GM19395 (cell line): ENCODE results near the gene DENND1A.

ENCODE experiments used
- ATAC-seq: cut with Tn5 transposase; IDR thresholded peaks from one replicate; pipeline ENCODE4 v1.9.1; 2021; ENCODE audit warnings: mild to moderate bottlenecking, moderate library complexity; ENCODE audit not compliant: unreplicated experiment

Gene DENND1A

DNA sequence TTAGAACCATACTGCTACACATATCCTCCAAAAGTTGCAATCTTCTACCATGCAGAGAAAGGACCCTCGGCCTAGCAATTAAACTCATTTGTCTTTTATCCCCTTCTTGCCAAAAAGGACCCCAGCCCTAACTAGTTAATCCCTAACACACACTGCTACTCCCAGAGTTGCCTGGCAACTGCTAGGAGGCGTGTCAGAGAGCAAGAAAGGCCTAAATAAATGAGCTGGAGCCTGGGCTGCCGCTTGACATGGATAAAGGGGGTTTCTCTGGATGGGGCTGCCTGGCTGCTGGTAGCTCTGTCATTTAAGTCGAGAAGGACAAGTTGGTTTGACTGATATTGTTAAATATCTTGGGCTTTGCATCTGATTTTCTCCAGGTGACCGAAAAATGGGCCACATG, 379.1 kb downstream of the DENND1A start:
- no peak for ATAC-seq

DNA sequence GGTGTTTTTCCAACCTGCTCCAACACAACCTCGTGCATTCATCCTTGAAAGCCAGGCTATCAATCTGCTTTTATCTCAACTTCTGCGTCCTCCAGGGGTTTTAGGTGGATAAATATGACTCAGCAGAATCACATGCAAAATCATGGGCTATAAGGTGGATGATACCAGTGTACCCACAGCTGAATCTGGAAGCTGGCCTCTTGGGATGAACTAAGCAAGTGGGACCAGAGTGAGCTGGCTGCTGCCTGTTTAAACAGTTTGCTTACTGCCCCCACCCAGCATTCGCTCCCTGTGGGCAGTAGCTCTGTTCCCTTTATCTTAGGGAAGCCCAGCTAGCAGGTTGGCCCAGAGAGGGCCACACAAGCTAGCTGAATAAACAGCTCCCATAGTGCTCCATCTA, 379.9 kb downstream of the DENND1A start:
- ATAC-seq: no peak

DNA sequence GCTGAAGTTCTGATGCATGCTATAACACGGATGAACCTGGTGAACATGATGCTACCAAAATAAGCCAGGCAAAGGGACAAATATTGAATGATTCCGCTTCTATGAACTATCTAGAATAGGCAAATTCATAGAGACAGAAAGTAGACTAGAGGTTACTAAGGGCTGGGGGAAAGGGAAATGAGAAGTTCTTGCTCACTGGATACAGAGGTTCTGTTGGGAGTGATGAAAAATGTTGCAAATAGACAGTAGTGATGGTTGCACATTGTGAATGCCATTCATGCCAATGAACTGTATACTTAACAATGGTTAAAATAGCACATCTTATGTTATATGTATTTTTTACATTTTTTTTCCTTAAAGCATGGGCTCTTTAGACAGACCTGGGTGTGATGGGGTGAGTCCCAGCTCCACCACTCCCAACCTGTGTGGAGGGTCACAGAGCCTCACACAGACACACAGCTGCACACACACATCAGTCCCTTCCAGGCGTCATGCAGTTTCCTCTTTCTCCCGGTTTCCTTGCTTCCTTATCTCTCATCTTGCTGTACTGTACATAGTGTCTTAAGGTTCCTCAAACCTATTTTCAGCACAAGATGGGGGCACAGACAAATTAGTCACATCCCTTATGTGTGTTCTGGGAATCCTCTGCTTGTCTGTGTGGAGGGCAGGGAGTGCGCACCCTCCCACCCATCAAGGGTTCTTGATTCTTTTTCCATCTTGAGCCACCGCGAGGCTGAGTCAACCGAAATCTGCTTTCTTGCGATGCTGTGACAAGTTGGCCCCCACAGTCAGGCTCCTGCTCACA, 381.0 kb downstream of the DENND1A start:
- no peak for ATAC-seq

DNA sequence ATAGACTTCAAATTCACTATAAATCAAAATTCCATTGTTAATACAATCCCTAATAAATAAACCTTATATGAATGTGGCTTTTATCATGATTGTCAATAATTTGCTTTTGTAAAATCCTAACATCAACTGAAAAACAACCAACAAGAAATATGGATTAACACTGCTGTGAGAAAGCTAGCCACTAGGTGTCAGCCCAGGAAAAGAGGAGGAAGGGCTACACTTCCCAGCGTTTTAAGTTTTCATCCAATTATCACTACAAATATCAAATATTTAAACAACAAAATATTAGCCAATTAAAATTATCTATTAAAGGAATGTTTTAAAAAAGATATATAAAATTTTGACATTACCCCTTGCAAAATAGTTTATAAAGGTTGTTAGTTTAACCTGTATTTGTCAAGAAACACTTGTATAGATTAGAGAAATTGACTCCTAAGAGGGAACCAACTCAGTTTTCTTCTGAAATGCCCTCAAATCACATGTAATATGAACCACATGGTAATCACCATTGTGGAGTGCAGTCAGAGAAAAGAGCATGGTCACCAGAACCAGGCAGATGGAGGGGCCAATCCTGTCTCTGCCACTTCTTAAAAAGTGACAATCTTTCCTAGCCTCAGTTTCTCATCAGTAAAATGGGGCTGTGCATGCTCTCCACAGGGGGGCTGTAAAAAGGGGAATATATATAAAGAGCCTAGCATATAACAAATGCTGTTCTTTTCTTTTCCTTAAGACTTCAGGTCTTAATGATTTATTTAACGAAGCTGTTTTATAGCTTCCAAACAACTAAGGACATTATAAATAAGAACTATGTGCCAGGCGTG, 385.7 kb downstream of the DENND1A start:
- no peak for ATAC-seq

DNA sequence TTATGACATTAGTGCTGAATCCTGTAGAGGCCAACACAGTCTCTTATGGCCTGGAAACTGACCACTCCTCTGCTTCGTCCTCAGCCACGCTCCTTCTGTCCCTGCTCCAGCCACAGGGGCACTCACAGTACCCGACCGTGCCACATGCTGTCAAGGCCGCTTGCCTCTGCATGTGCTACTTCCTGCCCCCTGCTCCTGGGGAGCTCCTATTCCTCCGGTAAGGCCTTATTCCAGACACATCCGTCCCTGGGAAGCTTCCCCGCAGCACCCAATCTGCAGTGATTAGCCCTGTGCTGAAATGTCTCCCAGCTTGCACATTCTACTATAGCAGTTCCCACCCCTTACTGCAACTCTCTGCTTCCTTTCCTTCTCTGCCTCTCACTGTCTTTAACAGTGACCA, 386.4 kb downstream of the DENND1A start:
- ATAC-seq: no peak

DNA sequence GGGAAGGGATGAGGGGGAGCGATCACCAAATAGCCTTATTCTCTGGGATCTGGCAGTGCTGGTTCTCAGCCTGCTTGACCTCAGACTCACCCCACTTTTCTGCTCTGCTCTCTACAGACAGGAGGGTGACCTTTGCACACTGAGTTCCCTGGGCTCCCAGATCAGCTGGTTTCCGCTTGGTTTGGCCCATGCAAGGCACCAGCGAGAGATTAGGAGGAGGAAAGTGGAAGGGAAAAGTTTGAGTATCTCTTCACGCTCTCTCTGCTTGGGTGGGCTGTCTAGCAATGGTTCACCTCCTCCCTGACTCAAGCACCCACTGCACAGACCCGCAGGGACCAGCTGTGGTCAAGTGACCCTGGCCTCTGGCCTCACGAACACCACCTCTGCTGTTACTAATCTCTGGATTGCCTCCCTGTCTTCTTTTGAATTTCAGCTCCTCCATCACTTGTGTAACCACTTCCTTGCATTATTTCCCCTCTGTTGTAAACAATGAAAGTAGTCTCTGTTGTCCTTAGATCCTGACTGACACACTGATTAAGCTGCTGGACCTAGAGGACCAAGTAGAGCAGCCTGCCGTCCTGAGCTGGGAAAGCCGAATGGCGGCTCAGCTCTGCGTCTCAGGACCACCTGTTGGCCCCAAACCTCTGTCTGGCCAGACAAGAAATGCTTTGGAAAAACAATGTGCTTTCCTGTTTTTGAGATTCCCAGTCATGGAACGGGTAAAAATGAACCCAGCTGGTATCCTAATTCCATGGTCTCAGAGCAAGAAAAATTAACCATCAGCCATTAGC, 387.3 kb downstream of the DENND1A start:
- no peak for ATAC-seq

DNA sequence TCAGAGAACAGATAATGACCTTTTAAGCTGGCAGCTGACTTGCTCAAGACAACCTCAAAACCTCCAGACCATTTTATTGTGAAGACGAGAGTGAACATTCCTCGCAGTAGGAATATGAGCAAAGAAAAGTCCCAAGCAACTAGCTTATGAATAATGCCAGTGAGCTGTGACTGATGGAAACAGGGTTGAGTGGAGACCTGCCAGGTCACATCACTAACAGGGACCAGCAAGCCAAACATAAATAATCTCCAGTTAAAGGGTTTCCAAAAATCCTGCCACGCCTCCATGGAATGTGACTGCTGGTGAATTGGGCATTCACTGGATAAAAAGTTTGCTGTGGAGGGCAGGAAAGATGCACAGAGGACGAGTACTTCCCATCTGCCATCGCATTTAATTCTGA, 388.5 kb downstream of the DENND1A start:
- ATAC-seq: no peak

DNA sequence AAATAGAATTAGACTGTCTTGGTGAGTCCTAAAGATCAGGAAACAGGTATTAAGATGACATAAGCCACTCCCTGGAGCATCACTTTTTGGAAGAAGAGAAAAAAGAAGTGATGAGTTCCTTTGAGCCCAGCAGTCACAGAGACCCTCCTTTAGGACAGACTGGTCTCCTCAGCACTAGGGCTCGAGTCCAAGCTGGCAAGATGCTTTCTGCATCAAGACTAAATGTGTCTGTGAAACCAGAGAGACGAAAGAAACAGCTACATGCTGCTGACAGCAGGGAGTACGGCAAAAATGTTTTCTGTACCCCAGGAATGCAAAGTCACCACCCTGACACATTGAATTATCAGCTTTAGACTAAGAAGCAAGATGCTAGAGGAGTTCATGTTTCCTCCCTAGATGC, 389.5 kb downstream of the DENND1A start:
- no peak for ATAC-seq

DNA sequence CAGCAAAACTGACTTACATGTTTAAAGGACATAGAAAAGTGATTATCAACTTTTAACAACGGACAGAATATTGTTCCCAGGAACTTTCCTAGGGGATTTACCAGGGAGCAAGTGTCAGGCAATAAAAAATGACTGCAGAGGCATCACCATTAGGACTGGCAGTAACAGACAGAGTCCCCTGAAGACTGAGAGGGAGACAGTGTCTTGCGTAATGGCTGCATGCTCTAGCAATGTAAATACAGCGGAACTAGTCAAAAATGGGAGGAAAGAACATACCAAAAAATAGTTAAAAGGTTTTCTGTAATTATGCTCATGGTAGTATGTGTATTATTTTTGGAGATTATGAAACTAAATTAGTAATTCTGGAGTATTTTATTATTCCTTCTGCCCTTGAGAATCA, 392.1 kb downstream of the DENND1A start:
- ATAC-seq: no peak

DNA sequence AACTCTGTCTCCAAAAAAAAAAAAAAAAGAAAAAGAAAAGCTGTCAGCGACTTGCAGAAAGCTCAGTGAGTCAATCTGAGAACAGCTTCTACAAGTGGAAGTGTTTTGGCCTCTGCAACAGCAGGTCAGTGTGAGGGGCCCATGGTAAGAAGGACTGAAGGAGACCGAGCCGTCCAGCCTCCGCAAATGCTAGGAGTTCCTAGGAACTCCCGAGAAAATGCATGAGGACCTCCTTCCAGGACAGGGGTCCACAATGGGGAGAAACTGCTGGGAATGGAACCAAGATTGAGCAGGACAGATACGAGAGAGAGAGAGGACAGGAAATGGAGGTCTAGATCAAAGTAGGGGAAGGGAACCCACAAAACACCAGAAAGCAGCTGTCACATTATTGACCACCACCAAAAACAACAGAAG, 393.5 kb downstream of the DENND1A start:
- ATAC-seq: peak; percentile 66

DNA sequence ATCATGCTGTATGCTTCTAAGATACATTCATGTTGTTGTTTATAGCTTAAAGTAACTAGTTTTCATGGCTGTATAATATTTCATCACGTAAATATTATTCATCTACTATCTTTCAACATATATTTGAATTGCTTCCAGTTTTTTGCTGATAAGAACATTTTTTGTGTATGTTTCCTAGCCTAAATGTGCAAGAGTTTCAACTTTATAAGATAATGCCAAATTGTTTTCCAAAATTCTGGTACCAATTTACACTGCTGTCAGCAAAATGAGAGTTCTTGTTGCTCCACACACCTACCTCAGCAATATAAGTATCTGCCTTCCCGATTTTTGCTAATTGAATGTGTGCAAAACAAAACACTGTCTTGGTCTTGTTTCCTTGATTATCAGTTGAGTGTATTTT, 395.6 kb downstream of the DENND1A start:
- no peak for ATAC-seq

DNA sequence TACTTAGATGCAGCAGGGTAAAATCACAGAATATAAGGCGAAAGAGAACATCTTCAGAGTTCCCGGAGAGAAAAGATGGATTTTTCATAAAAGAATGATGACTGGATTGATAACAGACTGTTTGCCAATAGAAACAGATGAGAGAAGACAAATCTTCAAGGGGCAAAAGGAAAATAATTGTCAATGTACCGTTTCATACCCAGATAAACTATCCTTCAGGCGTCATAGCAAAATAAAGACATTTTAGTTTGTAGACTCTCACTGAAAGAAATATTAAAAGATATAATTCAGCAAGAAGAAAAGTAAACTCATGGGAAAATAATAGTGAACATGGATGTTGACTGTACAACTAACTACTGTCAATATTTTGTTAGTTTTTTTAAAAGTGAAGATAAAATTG, 399.7 kb downstream of the DENND1A start:
- ATAC-seq: no peak

DNA sequence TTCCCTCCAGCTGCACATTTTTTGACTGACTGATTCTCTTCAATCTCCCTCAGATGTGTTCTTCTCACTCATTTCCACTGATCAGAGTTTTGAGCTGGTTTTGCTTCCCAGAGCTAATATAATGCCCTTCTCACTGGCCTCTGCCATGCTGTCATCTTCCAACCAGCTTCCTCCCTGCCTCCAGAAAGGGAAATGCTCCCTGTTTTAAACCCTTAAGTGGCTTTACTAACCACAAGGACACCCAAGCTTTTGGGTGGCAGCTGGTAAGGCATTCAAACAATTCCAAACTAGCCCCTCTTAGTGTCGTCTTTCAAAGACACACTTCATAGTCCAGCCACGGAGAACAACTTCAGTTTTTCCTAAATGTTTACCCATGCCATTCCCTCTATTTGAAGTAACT, 401.4 kb downstream of the DENND1A start:
- ATAC-seq: no peak

DNA sequence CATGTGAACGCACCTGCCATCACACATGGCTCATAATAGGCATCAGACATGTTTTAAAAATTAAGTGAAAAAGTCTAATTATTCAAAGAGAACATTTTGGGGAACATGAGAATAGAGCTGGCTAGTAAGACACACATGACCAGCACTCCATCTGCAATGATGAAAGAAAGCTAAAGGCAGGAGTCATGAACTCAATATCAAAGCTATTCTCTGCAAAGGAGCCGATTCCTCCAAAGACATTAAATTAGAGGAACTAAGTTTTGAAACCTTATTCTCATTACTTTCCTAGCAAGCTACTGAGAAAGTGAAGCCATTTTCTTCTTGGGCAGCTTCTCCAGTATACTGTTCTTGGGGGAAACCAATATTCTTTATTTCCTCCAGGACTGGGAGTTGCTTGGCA, 401.9 kb downstream of the DENND1A start:
- no peak for ATAC-seq

DNA sequence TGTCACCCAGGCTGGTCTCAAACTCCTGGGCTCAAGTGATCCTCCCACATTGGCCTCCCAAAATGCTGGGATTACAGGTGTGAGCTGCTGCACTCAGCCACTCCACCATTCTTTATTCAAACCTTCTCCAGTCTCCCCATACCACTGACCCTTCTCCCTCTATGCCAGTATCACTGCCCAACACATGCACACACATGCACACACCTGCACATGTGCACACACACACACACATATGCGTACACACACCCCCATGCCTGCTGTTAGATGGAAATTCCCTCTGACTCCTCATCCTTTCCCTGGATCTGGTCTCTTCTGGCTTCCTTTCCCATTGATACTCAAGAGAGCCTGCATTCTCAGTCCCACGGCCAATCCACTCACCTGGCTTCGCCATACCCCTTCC, 404.0 kb downstream of the DENND1A start:
- no peak for ATAC-seq

DNA sequence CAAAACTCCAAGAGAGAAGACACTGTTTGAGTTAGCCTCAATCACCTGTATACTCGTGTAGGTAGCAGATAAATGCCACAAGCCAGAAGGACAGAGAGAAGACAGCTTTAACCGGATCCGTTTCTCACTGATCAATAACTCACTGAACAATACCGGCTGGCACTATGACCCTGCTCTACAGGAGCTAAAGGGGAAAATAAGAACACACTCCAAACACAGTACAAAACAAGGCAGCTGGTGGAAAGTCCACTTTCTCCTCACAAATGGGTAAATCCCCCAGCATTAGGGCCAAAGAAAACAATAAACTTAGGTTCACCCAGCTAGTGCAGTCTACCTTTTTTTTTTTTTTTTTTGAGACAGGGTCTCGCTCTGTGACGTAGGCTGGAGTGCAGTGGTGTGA, 404.5 kb downstream of the DENND1A start:
- no peak for ATAC-seq

DNA sequence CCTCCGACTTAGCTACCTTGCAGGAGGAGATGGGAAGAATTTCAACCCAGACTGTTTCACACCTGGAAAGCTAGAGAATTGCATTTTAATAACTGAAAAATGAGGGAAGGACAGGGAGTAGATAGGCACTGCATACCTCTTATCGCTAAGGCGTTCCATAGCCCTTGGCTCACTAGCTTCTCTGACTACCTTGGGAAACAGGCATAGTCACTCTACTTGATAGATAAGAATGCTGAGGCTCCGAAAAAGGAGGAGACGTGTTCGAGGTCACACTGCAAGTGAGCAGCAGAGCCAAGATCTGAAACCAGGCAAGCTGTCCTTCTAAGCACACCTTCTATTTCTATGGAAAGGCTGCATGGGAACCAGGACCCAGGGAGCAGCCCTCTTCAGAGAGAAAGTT, 405.1 kb downstream of the DENND1A start:
- no peak for ATAC-seq

DNA sequence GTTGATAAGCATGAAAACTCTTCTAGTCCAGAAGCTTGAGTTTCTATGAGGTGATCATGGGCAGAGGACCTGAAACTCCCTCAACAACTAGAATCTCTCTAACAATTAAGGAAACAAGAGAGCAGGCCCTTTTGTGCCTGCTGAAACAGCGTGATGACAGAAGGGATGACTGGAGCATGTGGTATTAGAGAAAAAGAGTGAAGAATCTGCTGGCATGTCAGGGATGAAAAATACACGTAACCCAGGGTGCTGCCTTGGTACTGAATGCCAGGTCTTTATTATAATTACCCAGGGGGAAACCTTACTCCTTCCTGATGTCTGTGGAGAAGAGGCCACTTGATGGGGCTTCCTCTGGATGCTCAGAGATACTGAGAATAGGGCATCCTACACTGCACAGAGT, 406.1 kb downstream of the DENND1A start:
- no peak for ATAC-seq

DNA sequence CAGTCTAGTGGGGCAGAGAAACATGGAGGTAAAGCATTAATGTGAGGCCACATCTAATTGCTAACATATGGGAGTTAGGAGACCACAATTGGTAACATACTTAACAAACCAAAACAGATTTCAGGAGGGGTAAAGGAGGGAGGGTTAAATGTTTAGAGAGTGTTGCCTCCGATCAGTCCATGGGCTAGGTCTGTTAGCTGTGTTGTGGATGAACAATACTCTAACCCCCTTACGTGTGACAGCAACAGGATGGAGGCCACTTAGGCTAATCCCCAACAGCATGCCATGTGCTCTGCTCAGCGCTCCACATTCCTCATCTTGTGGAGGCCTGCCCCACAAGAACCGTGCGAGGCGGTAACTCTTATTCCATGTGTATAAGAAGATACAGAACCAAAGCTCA, 406.9 kb downstream of the DENND1A start:
- ATAC-seq: no peak

DNA sequence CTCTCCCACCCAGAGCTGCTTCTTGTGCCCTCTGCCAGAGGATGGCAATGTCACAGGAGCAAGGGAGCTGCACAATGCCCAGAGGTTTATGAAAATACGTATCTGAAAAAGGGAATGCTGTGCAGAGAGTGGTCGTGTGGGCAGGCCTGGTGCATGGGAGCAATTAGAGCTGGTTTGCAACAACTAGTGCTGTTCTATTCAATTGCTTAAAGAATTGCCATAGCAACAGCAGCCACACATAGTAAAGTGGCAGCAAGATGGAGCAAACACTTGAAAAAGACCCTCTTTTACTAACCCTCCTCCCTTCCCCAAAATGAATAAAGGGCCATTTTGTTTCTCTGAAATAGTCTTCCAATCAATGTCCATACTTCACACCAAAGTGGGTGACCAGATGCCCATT, 407.7 kb downstream of the DENND1A start:
- ATAC-seq: no peak

DNA sequence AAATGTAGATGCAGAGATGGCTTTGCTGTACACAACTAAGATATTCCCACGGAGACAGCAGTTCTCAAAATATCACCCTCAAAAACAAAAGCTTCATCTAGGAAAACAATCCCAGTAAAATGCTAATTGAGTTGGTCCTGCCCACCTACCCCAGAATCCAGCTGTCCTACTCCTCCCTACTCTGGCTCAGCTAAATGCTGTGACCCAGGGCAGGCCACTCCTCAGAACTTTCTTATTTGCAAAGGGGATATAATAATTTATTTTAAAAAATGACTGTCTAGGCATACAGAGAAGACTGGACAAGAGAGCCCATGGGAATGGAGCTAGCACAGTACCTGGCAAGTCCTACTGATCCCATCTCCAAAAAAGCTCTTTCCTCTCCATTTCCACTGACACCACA, 411.6 kb downstream of the DENND1A start:
- ATAC-seq: no peak

DNA sequence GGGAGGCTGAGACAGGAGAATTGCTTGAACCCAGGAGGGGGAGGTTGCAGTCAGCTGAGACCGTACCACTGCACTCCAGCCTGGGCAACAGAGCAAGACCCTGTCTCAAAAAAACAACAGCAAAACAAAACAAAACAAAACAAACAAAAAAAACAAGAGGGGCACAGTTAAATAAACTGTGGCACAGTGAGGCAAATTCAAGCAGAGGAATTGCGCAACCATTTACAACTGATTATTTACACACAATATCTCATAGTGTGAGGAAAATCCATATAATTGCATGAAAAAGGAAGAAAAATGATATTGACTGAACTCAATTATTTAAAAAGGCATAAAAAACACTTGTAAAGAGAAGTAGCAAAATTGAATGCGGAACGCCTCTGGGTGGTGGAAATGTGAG, 412.4 kb downstream of the DENND1A start:
- ATAC-seq: no peak
